HepG2 (cell line): Measurements from ENCODE around the gene TAF3. TPM values are rescaled to one million over a fixed set of nuclear protein-coding genes. Genes with fewer than 3 reads are reported as not detected.

Experiments
- ATAC-seq: fragments of 200-7000 bp; cut with Tn5 transposase; 3 replicates; pipeline ENCODE4 v1.9.1; 2020; ENCODE audit warnings: mild to moderate bottlenecking, moderate library complexity
- BruUV-seq: library from RNA; stranded (reverse); fragments of 400-500 nt; replicated peaks from 2 replicates; lab custom pipeline; 2021; lab: Mats Ljungman, UMichigan
- CTCF ChIA-PET: fragments of 300-600 bp; formaldehyde crosslinking; extraction: SDS; loops from one replicate; lab custom pipeline; 2021; ENCODE audit warnings: low total read pairs, inconsistent platforms, low intra/inter-chr PET ratio; lab: Yijun Ruan, JAX
- POLR2A ChIA-PET: fragments of 350-600 bp; sonication (Branson Sonifier 250); formaldehyde crosslinking; loops from one replicate; lab custom pipeline; 2020; ENCODE audit warnings: antibody characterized with exemption, inconsistent platforms; lab: Yijun Ruan, JAX
- DNase-seq: peaks from one replicate; pipeline ENCODE4 v3.0.0-alpha.2; 2015; ENCODE audit warnings: low spot score
- FAIRE-seq: peaks from 3 replicates; lab custom pipeline; 2011; peaks lifted over from hg19 to GRCh38; lab: Jason Lieb, UNC
- H2AFZ ChIP-seq: one replicate; pipeline ENCODE4 v1.6.1; 2011; ENCODE audit warnings: low read length, inconsistent platforms
- H3K27ac ChIP-seq: fragments of 300-600 bp; 3 replicates; pipeline ENCODE4 v1.8.0; 2011; ENCODE audit warnings: mixed run types, mild to moderate bottlenecking, mixed read lengths, low read length, inconsistent platforms; ENCODE audit not compliant: insufficient read depth; ENCODE audit errors: extremely low read length
- H3K27me3 ChIP-seq, 2 experiments: fragments of 200-600 bp in 1 of 2; 2 replicates in 1 of 2; 3 replicates in 1 of 2; pipeline versions ENCODE4 v1.6.0 to v1.8.0; 2011; ENCODE audit warnings: low read length in 2 of 2, mild to moderate bottlenecking in 2 of 2, moderate library complexity in 2 of 2, inconsistent platforms in 1 of 2; ENCODE audit not compliant: insufficient read depth in 2 of 2, control insufficient read depth in 1 of 2
- H3K36me3 ChIP-seq, 2 experiments: fragments of 200-600 bp in 1 of 2; replicated peaks in 1 of 2; 2 replicates in 1 of 2; 3 replicates in 1 of 2; pipeline versions ENCODE4 v1.5.1 to v1.8.0; 2011; ENCODE audit warnings: low read length in 2 of 2, inconsistent platforms in 1 of 2; ENCODE audit not compliant: insufficient read depth in 2 of 2, control insufficient read depth in 1 of 2
- H3K4me1 ChIP-seq: 2 replicates; pipeline ENCODE4 v1.5.1; 2012; ENCODE audit warnings: low read length, inconsistent platforms; ENCODE audit not compliant: insufficient read depth
- H3K4me2 ChIP-seq: 2 replicates; pipeline ENCODE4 v1.6.0; 2011; ENCODE audit warnings: low read depth, low read length, inconsistent platforms
- H3K4me3 ChIP-seq, 3 experiments: fragments of 200-600 bp in 1 of 3; sonication (generic), shearing (Covaris generic) in 1 of 3; replicated peaks in 1 of 3; 2 replicates each; pipeline ENCODE4 v1.5.1; 2011 to 2016; ENCODE audit warnings: low read length in 3 of 3, inconsistent platforms in 2 of 3, low read depth in 2 of 3, mild to moderate bottlenecking in 2 of 3, control low read depth in 1 of 3, mixed read lengths in 1 of 3; ENCODE audit not compliant: insufficient read depth in 1 of 3
- H3K79me2 ChIP-seq: one replicate; pipeline ENCODE4 v1.6.1; 2011; ENCODE audit warnings: low read length, inconsistent platforms; ENCODE audit not compliant: insufficient read depth
- H3K9ac ChIP-seq: 2 replicates; pipeline ENCODE4 v1.6.0; 2011; ENCODE audit warnings: mild to moderate bottlenecking, low read depth, low read length, inconsistent platforms; ENCODE audit not compliant: insufficient read depth
- H3K9me3 ChIP-seq: 2 replicates; pipeline ENCODE4 v1.5.1; 2012; ENCODE audit warnings: mild to moderate bottlenecking, low read length
- H4K20me1 ChIP-seq: 2 replicates; pipeline ENCODE4 v1.6.0; 2011; ENCODE audit warnings: inconsistent platforms, mild to moderate bottlenecking, low read length, moderate library complexity; ENCODE audit not compliant: insufficient read depth
- NFE2L2 ChIP-seq: fragments of 150-350 bp; IDR thresholded peaks from 2 replicates; pipeline ENCODE4 v1.6.1; 2014; ENCODE audit warnings: low read length
- PRDM10 ChIP-seq: sonication (generic); formaldehyde crosslinking; IDR thresholded peaks from 2 replicates; pipeline ENCODE4 v1.4.0; 2020; ENCODE audit warnings: low read depth, missing genetic modification reagents
- SMARCE1 ChIP-seq: fragments of 450-650 bp; IDR thresholded peaks from 2 replicates; pipeline ENCODE4 v1.6.1; 2017; ENCODE audit warnings: borderline replicate concordance
- SRSF1 ChIP-seq: fragments of 200-400 bp; formaldehyde crosslinking; optimal IDR thresholded peaks from 2 replicates; pipeline ENCODE3; 2017; ENCODE audit warnings: mild to moderate bottlenecking, low read depth, low read length, moderate library complexity
- ZBTB7B ChIP-seq: sonication (generic); formaldehyde crosslinking; IDR thresholded peaks from 2 replicates; pipeline ENCODE4 v1.4.0; 2020; ENCODE audit warnings: missing genetic modification reagents
- ZNF800 ChIP-seq: sonication (generic); formaldehyde crosslinking; IDR thresholded peaks from 2 replicates; pipeline ENCODE4 v1.4.0; 2020; ENCODE audit warnings: missing genetic modification reagents
- WGBS: methylation state at CpG from one replicate; pipeline ENCODE4 v1.1.6; 2017; ENCODE audit warnings: low lambda C conversion rate; 5-methylcytosine and 5-hydroxymethylcytosine counted together
- in situ Hi-C: cut with HindIII; loops from 2 replicates; pipeline ENCODE4 v1.10.0; 2017; ENCODE audit warnings: low pct_unique_long_range_greater_than_20kb; ENCODE audit not compliant: extremely low pct_ligation_motif_present
- intact Hi-C: fragments of 100-400 bp; cut with micrococcal nuclease; formaldehyde crosslinking; loops from one replicate; pipeline ENCODE4 v1.10.0; 2022; ENCODE audit not compliant: unreplicated experiment
- polyA plus RNA-seq, 8 experiments: library from polyadenylated mRNA; depleted of rRNA in 3 of 8; stranded (reverse) in 7 of 8; unstranded in 1 of 8; fragments of >200 nt; fragmentation: Illumina TruSeq in 4 of 8; extraction: Trizol in 4 of 8; gene quantifications; 2 replicates each; pipeline versions ENCODE4 v1.2.1 to v1.2.3, GENCODE V29; 2011 to 2016; ENCODE audit warnings: low read depth in 4 of 8, missing spikeins in 1 of 8, mixed read lengths in 1 of 8; ENCODE audit not compliant: insufficient read depth in 1 of 8
- total RNA-seq, 5 experiments: library from RNA; depleted of rRNA; stranded (reverse); fragments of >200 nt; fragmentation: Illumina TruSeq; extraction: Trizol; gene quantifications; 2 replicates each; pipeline ENCODE4 v1.2.3, GENCODE V29; 2016; ENCODE audit warnings: low read depth in 1 of 5

Gene TAF3
- total and polyA plus RNA-seq, 2 of the 13 experiments (the other 11 are each of a cell fraction or from before 2014, with no cell fraction given) = 1.7 to 2.9 TPM

- H3K4me3 ChIP-seq = no peak overlapping the region
- ChIA-PET POLR2A (no interaction called here), CTCF (no interaction called here)
- WGBS = 91% methylated on average over 2 of the region's 2 CpGs
- no peak overlapping the region for H2AFZ ChIP-seq
- H3K9ac ChIP-seq = no peak overlapping the region
- no peaks in the 10 kb centered on the region for H3K27me3 ChIP-seq
- BruUV-seq = no TSS peak
- H3K4me1 ChIP-seq = no peaks in the 10 kb centered on the region
- FAIRE-seq = no peak
- DNase-seq = no peak
- intact Hi-C loops = no loop called here
- H4K20me1 ChIP-seq = no peaks in the 10 kb centered on the region
- H3K4me2 ChIP-seq = no peak overlapping the region
- H3K79me2 ChIP-seq = no peaks in the 10 kb centered on the region
- H3K36me3 ChIP-seq = peaks cover 3 to 21% of the 10 kb centered on the region in 2 experiments
- ATAC-seq = no peak
- TF ChIP-seq ZBTB7B (no peak), SRSF1 (no peak), PRDM10 (no peak), SMARCE1 (no peak)
- H3K9me3 ChIP-seq = no peaks in the 10 kb centered on the region
- in situ Hi-C loops = no loop called here
- no peak overlapping the region for H3K27ac ChIP-seq
Measured at GRCh38 chr10:7967035-7967434, 148.7 kb downstream of the TAF3 start.

GRCh38 chr10:7968510-7969112, 150.3 kb downstream of the TAF3 start:
- no peak overlapping the region for H2AFZ ChIP-seq
- H3K79me2 ChIP-seq = no peaks in the 10 kb centered on the region
- 94% methylated on average over 1 of the region's 1 CpG for WGBS
- no peak for DNase-seq
- no TSS peak for BruUV-seq
- intact Hi-C loops = no loop called here
- POLR2A ChIA-PET = no interaction called here
- H3K36me3 ChIP-seq = peaks cover 3 to 21% of the 10 kb centered on the region in 2 experiments
- CTCF ChIA-PET = no interaction called here
- H3K4me3 ChIP-seq = no peak overlapping the region
- H3K27me3 ChIP-seq = no peaks in the 10 kb centered on the region
- no peak overlapping the region for H3K27ac ChIP-seq
- no peaks in the 10 kb centered on the region for H4K20me1 ChIP-seq
- in situ Hi-C loops = no loop called here
- H3K9me3 ChIP-seq = no peaks in the 10 kb centered on the region
- ATAC-seq = no peak
- no peak overlapping the region for H3K9ac ChIP-seq
- FAIRE-seq = no peak
- no peaks in the 10 kb centered on the region for H3K4me1 ChIP-seq
- H3K4me2 ChIP-seq = no peak overlapping the region
- TF ChIP-seq ZNF800 (CRISPR knock-in tag) (no peak), NFE2L2 (no peak)
